HG02981 (cell line): ENCODE data around the gene MAEL.
"Not testable (repeated sequence)": the region's sequence is repeated elsewhere in the genome, so short reads cannot be mapped to it uniquely, and the experiment has no call there.

ENCODE experiments used
- ATAC-seq: cut with Tn5 transposase; IDR thresholded peaks from one replicate; pipeline ENCODE4 v1.9.1; 2021; ENCODE audit warnings: mild to moderate bottlenecking, moderate library complexity; ENCODE audit not compliant: unreplicated experiment

The MAEL gene

GRCh38 chr1:166977951-166978350 is 11.1 kb upstream of the MAEL start:
- ATAC-seq = no peak

GRCh38 chr1:166978821-166979220 is 10.3 kb upstream of the MAEL start:
- ATAC-seq = peak; percentile 50

GRCh38 chr1:166980383-166980782 is 8.7 kb upstream of the MAEL start:
- no peak for ATAC-seq

GRCh38 chr1:166980818-166981217 is 8.3 kb upstream of the MAEL start:
- ATAC-seq = no peak

GRCh38 chr1:166981589-166981988 is 7.5 kb upstream of the MAEL start:
- no peak for ATAC-seq

- ATAC-seq = no peak
Measured at GRCh38 chr1:166999075-166999474, 10.0 kb downstream of the MAEL start.

- ATAC-seq = no peak
Measured at GRCh38 chr1:166999500-167000055, 10.5 kb downstream of the MAEL start.

- ATAC-seq = no peak
Measured at GRCh38 chr1:167000546-167000945, 11.5 kb downstream of the MAEL start.

- no peak for ATAC-seq
Measured at GRCh38 chr1:167002354-167002753, 13.3 kb downstream of the MAEL start.

GRCh38 chr1:167003711-167004110 is 14.6 kb downstream of the MAEL start:
- ATAC-seq = no peak

GRCh38 chr1:167011560-167012191 is 22.6 kb downstream of the MAEL start:
- ATAC-seq = no peak

GRCh38 chr1:167012570-167012969 is 23.5 kb downstream of the MAEL start:
- no peak for ATAC-seq

- no peak for ATAC-seq
Measured at GRCh38 chr1:167013108-167013929, 24.2 kb downstream of the MAEL start.

GRCh38 chr1:167016100-167016750 is 27.1 kb downstream of the MAEL start:
- ATAC-seq = no peak

- ATAC-seq = peak; percentile 93
Measured at GRCh38 chr1:167022384-167022783, 33.3 kb downstream of the MAEL start.

GRCh38 chr1:167029553-167029952 is 40.5 kb downstream of the MAEL start:
- not testable (repeated sequence) for ATAC-seq

- ATAC-seq = no peak
Measured at GRCh38 chr1:167033646-167034045, 44.6 kb downstream of the MAEL start.

GRCh38 chr1:167043752-167044488 is 54.8 kb downstream of the MAEL start:
- ATAC-seq = peak; percentile 98

- no peak for ATAC-seq
Measured at GRCh38 chr1:167051907-167052306, 62.8 kb downstream of the MAEL start.

GRCh38 chr1:167052389-167052788 is 63.3 kb downstream of the MAEL start:
- ATAC-seq = no peak

GRCh38 chr1:167054531-167054930 is 65.5 kb downstream of the MAEL start:
- no peak for ATAC-seq
